GM12878 (cell line): ENCODE data around the gene ADAM15. TPM values are rescaled to one million over a fixed set of nuclear protein-coding genes. Genes with fewer than 3 reads are reported as not detected.

Experiments used
- ATAC-seq: fragments of 200-7000 bp; cut with Tn5 transposase; 3 replicates; pipeline ENCODE4 v1.9.1; 2020; ENCODE audit warnings: mild to moderate bottlenecking, moderate library complexity
- BruUV-seq: library from RNA; stranded (reverse); fragments of 400-500 nt; replicated peaks from 2 replicates; lab custom pipeline; 2021; lab: Mats Ljungman, UMichigan
- CTCF ChIA-PET: fragments of 300-600 bp; sonication (Branson Sonifier 250); formaldehyde crosslinking; extraction: SDS; loops from one replicate; lab custom pipeline; 2021; ENCODE audit warnings: inconsistent platforms; lab: Yijun Ruan, JAX
- POLR2A ChIA-PET: fragments of 350-600 bp; formaldehyde crosslinking; extraction: SDS; loops from one replicate; lab custom pipeline; 2021; ENCODE audit warnings: inconsistent platforms; lab: Charles Lee
- RAD21 ChIA-PET: fragments of 300-600 bp; sonication (Branson Sonifier 250); formaldehyde crosslinking; loops from one replicate; lab custom pipeline; 2023; ENCODE audit warnings: antibody characterized with exemption; ENCODE audit not compliant: unreplicated experiment; lab: Charles Lee
- SMC1A ChIA-PET: fragments of 300-600 bp; sonication (Branson Sonifier 250); formaldehyde crosslinking; loops from one replicate; lab custom pipeline; 2023; ENCODE audit not compliant: unreplicated experiment, uncharacterized antibody; lab: Charles Lee
- DNase-seq: peaks from one replicate; pipeline ENCODE4 v3.0.0-alpha.2; 2011; ENCODE audit warnings: low read depth, low spot score
- FAIRE-seq: peaks from 3 replicates; lab custom pipeline; 2011; peaks lifted over from hg19 to GRCh38; lab: Jason Lieb, UNC
- H2AFZ ChIP-seq: 2 replicates; pipeline ENCODE4 v1.6.0; 2011; ENCODE audit warnings: low read depth, low read length, control low read depth; ENCODE audit not compliant: control insufficient read depth
- H3K27ac ChIP-seq: 2 replicates; pipeline ENCODE4 v1.5.1; 2011; ENCODE audit warnings: control low read depth; ENCODE audit not compliant: control insufficient read depth, insufficient read depth
- H3K27me3 ChIP-seq, 2 experiments: replicated peaks in 1 of 2; 2 replicates each; pipeline versions ENCODE4 v1.6.0 to v1.6.1; 2011; ENCODE audit warnings: low read length in 1 of 2; ENCODE audit not compliant: control insufficient read depth in 2 of 2, insufficient read depth in 2 of 2
- H3K36me3 ChIP-seq, 2 experiments: 2 replicates each; pipeline ENCODE4 v1.5.1; 2011; ENCODE audit warnings: low read length in 1 of 2; ENCODE audit not compliant: control insufficient read depth in 2 of 2, insufficient read depth in 2 of 2
- H3K4me1 ChIP-seq: 2 replicates; pipeline ENCODE4 v1.6.1; 2011; ENCODE audit warnings: mild to moderate bottlenecking, low read length, moderate library complexity, mixed read lengths; ENCODE audit not compliant: control insufficient read depth, insufficient read depth
- H3K4me2 ChIP-seq: 2 replicates; pipeline ENCODE4 v1.6.0; 2011; ENCODE audit warnings: control low read depth; ENCODE audit not compliant: control insufficient read depth, insufficient read depth
- H3K4me3 ChIP-seq: fragments of 200-600 bp; sonication (generic); 2 replicates; pipeline ENCODE4 v1.5.1; 2016
- H3K79me2 ChIP-seq: 2 replicates; pipeline ENCODE4 v1.6.0; 2011; ENCODE audit warnings: low read length; ENCODE audit not compliant: control insufficient read depth, insufficient read depth
- H3K9ac ChIP-seq: 2 replicates; pipeline ENCODE4 v1.8.0; 2011; ENCODE audit warnings: low read length, control low read depth, mixed read lengths; ENCODE audit not compliant: control insufficient read depth, insufficient read depth
- H3K9me3 ChIP-seq: replicated peaks from 3 replicates; pipeline ENCODE4 v1.5.1; 2011; ENCODE audit warnings: mild to moderate bottlenecking, low read length; ENCODE audit not compliant: control insufficient read depth, insufficient read depth
- H4K20me1 ChIP-seq: 2 replicates; pipeline ENCODE4 v1.6.0; 2011; ENCODE audit not compliant: control insufficient read depth, insufficient read depth
- POLR2A ChIP-seq: IDR thresholded peaks from 2 replicates; pipeline ENCODE4 v1.6.1; 2011; ENCODE audit warnings: low read depth, mild to moderate bottlenecking, low read length
- WGBS: methylation state at CpG from one replicate; pipeline ENCODE4 v1.1.6; 2016; ENCODE audit warnings: low lambda C conversion rate; ENCODE audit not compliant: insufficient replicate concordance, insufficient coverage; ENCODE audit errors: missing lambda C conversion rate; 5-methylcytosine and 5-hydroxymethylcytosine counted together
- in situ Hi-C: fragments of 300-500 bp; cut with MboI; formaldehyde crosslinking; loops from 9 replicates; pipeline ENCODE4 v1.14.3; 2018; ENCODE audit warnings: mixed read lengths
- intact Hi-C: fragments of 100-400 bp; cut with micrococcal nuclease; formaldehyde crosslinking; loops from one replicate; pipeline ENCODE4 v1.14.2; 2022; ENCODE audit not compliant: unreplicated experiment
- polyA plus RNA-seq, 11 experiments: library from polyadenylated mRNA; depleted of rRNA in 4 of 11; unstranded in 6 of 11; stranded (reverse) in 5 of 11; fragments of >200 nt; fragmentation: Nextera tagmentation in 4 of 11; fragmentation: Illumina TruSeq in 1 of 11; extraction: Ambion mirVana in 4 of 11; extraction: Trizol in 1 of 11; gene quantifications; 1 replicate in 1 of 11; 2 replicates in 10 of 11; pipeline versions ENCODE4 v1.2.1 to v1.2.3, GENCODE V29; 2011 to 2016; ENCODE audit warnings: inconsistent platforms in 2 of 11, missing spikeins in 2 of 11, low read depth in 1 of 11
- total RNA-seq, 4 experiments: library from RNA; depleted of rRNA in 3 of 4; stranded (reverse); fragments of >200 nt in 3 of 4; fragmentation: Illumina TruSeq in 1 of 4; extraction: Trizol in 1 of 4; gene quantifications; 2 replicates each; pipeline versions ENCODE4 v1.2.1 to v1.2.3, GENCODE V29; 2013 to 2021
- TF ChIP-seq, protein P1 (sequence below): fragments of 450-650 bp; IDR thresholded peaks from 2 replicates; pipeline ENCODE4 v1.6.1; 2016; ENCODE audit warnings: mild to moderate bottlenecking, moderate library complexity, borderline replicate concordance

ADAM15 gene
- total and polyA plus RNA-seq, 10 of the 15 experiments (the other 5 are each of a cell fraction or from before 2014, with no cell fraction given): 0.29 to 38.8 (median 14.7) TPM

DNA sequence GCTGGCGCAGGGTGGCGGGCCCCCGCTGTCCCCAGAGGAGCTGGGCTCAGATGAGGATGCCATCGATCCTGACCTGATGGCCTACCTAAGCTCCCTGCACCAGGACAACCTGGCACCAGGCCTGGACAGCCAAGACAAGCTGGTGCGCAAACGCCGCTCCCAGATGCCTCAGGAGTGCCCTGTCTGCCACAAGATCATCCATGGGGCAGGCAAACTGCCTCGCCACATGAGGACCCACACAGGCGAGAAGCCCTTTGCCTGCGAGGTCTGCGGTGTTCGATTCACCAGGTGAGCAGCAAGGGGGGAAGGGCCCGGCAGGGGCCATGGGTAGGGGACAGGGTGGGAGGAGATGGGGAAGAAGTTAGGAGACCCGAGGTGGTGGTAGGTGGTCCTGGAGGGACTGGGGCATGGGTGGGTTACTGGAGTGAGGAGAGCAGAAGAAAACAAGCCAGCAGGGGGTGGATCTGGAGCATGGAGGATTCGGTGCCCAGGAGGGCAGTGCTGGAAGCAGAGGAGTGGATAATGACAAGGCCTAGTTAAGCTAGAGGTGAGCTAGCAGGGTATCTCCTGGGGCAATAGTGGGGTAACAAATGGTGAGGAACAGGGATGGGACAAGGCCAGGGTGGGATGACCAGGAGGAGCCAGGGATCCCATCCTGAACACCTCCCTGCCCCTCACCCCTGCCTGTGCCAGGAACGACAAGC is 35.4 kb upstream of the ADAM15 start:
- intact Hi-C loops: loop anchor here (2.0 kb wide), 2 partner anchors 13 to 31 kb away; partner anchors contain the start of gene ZBTB7B
- H3K4me2 ChIP-seq: no peak overlapping the region
- POLR2A ChIA-PET: interaction anchor here (1.0 to 2.3 kb wide), 6 partner anchors 9 to 63 kb away, joined by 4 to 11 read pairs (median 6); partner anchors contain the start of gene FLAD1

More for the DNA sequence above, 35.4 kb upstream of the ADAM15 start:
- no peaks in the 10 kb centered on the region for H3K9me3 ChIP-seq
- no peaks in the 10 kb centered on the region for H3K27me3 ChIP-seq
- ATAC-seq: no peak
- ChIA-PET SMC1A (interaction anchor here (0.6 to 2.8 kb wide), 12 partner anchors 12 to 456 kb away, joined by 3 to 14 read pairs (median 4); partner anchors contain the start of gene PYGO2), RAD21 (interaction anchor here (1.0 to 2.2 kb wide), 4 partner anchors 12 to 456 kb away, joined by 3 to 6 read pairs (median 4); no protein-coding TSS in a partner anchor)
- no peak overlapping the region for H3K9ac ChIP-seq
- 90% methylated on average over 16 of the region's 16 CpGs for WGBS
- H3K36me3 ChIP-seq: peaks cover 0 to 22% of the 10 kb centered on the region in 2 experiments; a peak in 3 of 4 replicates
- TF ChIP-seq, protein P1, sequence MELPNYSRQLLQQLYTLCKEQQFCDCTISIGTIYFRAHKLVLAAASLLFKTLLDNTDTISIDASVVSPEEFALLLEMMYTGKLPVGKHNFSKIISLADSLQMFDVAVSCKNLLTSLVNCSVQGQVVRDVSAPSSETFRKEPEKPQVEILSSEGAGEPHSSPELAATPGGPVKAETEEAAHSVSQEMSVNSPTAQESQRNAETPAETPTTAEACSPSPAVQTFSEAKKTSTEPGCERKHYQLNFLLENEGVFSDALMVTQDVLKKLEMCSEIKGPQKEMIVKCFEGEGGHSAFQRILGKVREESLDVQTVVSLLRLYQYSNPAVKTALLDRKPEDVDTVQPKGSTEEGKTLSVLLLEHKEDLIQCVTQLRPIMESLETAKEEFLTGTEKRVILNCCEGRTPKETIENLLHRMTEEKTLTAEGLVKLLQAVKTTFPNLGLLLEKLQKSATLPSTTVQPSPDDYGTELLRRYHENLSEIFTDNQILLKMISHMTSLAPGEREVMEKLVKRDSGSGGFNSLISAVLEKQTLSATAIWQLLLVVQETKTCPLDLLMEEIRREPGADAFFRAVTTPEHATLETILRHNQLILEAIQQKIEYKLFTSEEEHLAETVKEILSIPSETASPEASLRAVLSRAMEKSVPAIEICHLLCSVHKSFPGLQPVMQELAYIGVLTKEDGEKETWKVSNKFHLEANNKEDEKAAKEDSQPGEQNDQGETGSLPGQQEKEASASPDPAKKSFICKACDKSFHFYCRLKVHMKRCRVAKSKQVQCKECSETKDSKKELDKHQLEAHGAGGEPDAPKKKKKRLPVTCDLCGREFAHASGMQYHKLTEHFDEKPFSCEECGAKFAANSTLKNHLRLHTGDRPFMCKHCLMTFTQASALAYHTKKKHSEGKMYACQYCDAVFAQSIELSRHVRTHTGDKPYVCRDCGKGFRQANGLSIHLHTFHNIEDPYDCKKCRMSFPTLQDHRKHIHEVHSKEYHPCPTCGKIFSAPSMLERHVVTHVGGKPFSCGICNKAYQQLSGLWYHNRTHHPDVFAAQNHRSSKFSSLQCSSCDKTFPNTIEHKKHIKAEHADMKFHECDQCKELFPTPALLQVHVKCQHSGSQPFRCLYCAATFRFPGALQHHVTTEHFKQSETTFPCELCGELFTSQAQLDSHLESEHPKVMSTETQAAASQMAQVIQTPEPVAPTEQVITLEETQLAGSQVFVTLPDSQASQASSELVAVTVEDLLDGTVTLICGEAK: no peak
- peak; percentile 31; the same call in 1 of the 2 replicates for TF ChIP-seq POLR2A
- TF ChIP-seq, all 136 proteins: peak for 1
- Histone ChIP-seq H3K27ac (no peak overlapping the region), H3K4me1 (peaks cover 25% of the 10 kb centered on the region), H2AFZ (no peak overlapping the region), H3K4me3 (no peak overlapping the region), H4K20me1 (no peaks in the 10 kb centered on the region), H3K79me2 (no peaks in the 10 kb centered on the region; the same call in none of the 2 replicates)
- BruUV-seq: no TSS peak
- DNase-seq (no peak), FAIRE-seq (peak; percentile 18)
- CTCF ChIA-PET: interaction anchor here (0.7 to 3.1 kb wide), 6 partner anchors 8 to 456 kb away, joined by 3 to 42 read pairs (median 14); partner anchors contain the start of genes FLAD1, SHC1 and ZBTB7B
- in situ Hi-C loops: no loop called here
